HG03575 (cell line): Measurements from ENCODE around the gene TRAF6.

Source experiments
- ATAC-seq: cut with Tn5 transposase; IDR thresholded peaks from one replicate; pipeline ENCODE4 v1.9.1; 2021; ENCODE audit not compliant: unreplicated experiment, insufficient number of reproducible peaks, low FRiP score; ENCODE audit errors: extremely low read depth

Gene TRAF6

DNA sequence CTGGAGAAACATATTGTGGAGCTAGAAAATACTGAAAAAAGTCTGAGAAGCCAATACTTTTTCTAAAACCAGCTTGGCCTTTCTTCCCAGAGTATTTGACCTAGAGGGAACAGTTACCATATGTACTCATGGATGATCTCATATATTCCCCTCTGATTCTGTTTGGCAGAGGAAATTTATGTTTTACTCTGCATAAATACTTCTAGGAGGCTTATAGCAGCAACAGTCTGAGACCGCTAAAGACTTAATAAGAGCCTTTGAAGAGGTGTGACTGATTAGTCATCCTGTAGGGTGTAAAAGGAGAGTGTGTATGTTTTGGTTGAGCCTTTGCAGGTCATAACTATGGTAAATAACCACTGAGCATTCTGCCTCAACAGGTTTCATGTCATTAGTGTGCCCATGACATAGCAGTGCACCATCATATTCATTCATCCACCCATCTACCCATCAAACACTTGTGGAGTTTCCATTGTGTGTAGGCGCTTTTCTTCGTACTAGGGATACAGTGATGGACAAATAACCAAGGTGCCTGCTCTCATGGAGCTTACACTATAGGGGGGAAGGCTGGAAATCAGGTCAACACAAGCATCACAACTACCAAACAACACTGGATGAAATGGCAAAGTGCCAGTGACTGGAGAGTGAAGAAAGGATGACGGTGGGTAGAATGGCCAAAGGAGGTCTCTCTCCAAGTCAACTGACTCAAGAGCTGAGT is 44.5 kb downstream of the TRAF6 start:
- no peak for ATAC-seq

DNA sequence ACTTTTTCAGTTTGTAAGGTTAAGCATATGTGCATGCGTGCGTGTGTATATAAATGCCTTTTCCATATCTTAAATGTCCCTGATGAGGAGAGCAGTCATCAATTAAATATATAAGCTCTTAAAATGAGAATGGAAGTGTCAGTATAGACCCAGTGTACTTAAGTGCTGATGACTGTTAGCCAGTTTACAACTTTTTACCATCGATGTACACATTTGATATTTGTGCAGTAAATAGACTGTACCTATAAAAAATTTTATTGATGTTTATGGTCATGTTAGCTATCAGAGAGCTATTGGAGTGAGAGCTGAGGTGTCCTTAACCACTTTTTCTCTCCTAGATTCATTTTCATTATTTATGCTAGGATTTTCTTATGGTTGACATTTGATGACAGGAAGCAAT is 45.4 kb downstream of the TRAF6 start:
- no peak for ATAC-seq

- no peak for ATAC-seq
Observed at GRCh38 chr11:36463781-36464180, 46.3 kb downstream of the TRAF6 start.

- no peak for ATAC-seq
Observed at GRCh38 chr11:36462321-36462720, 47.8 kb downstream of the TRAF6 start.

- ATAC-seq: no peak
Observed at GRCh38 chr11:36460220-36460619, 49.9 kb downstream of the TRAF6 start.

DNA sequence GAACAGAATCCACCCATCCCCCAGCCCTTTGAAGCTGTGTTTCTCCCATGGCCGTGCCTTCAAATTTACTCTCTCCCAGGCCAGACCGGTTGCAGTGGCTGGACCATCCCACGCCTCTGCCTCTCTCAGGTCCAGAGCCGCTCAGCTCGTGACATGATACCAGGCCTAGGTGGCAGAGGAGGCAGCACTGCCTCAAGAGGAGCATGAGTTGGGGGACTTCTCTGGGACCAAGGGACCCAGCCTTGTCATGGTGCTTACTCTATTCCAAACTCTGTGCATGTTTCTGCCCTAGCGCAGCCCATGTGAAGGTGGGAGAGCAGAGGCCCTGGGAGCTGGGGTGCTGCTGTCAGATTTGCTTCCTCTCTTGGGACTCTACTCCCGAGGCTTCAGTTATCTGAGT is 51.0 kb downstream of the TRAF6 start:
- ATAC-seq: no peak

- no peak for ATAC-seq
Observed at GRCh38 chr11:36458129-36458915, 51.8 kb downstream of the TRAF6 start.

DNA sequence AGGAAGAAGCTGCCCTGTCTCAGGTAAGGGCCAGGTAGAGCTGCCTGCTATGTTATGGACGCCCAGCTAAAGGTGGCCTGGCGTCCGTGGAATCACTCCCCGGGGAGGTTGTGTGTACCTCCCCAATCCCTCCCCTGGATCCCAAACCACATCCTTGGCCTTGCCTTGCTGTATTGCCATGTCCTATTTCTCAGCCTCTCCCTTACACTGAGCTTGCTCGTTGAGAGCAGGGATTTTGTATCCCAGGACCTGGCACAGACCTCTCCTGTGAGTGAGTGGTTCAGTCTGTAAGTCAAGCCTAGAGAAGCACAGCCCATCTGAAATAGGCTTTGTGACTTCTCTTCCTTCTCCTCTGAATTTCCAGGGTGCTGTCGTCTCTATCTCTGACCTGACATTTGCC is 53.9 kb downstream of the TRAF6 start:
- no peak for ATAC-seq

DNA sequence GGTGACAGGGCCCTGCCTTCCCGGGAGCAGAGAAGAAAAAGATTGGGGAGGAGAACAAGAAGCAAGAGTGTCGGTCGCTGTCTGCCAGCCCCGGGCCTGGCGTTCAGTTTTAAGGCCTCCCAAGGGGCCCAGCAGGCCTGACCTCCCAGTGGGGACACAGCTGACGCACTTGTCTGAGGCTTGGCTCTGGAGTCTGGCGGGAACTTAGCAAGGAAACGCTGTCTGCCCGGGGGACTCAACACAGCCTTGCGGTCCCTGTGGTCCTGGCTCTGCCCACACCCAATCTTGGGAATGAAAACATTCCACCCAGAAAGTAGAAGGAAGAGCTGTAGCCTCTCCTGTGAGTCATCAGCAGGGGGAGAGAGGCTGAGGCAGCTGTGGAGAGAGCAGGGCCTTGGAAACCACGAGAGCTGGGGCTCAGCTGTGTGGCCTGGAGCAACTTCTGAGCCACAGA is 54.4 kb downstream of the TRAF6 start:
- ATAC-seq: no peak

DNA sequence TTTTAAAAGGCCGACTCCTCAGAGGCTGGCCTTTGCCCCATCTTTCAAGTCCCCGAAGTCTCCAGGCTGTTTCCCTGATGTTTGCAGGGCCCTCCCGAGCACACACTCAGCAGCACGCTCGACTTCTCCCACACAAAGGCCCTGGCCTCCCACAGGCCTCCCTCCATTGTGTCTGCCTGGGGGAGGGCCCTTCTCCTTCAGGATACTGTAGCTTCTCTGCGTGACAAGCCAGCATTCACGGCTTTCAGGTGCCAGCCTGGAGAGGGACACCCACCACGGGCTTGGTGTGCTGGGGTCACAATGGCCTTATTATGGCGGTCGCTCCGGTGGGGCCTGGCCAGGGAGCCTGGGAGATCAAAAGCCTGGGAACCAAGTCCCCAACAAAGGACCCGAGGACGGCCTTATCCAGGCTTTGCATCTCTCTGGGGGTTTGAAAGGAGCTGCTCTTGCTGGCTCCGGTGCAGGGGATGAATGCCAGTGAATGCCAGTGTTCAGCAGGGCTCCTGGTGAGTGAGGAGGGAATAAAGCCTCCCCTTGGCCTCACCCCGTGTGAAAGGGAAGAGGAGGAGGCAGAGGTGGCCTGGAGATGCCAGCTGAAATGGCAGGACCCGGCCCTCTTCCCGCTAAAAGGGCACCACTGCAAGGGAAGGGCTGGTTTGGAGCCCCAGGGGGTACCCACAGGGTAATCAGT is 55.0 kb downstream of the TRAF6 start:
- ATAC-seq: no peak

GRCh38 chr11:36454551-36454940 is 55.5 kb downstream of the TRAF6 start:
- no peak for ATAC-seq

DNA sequence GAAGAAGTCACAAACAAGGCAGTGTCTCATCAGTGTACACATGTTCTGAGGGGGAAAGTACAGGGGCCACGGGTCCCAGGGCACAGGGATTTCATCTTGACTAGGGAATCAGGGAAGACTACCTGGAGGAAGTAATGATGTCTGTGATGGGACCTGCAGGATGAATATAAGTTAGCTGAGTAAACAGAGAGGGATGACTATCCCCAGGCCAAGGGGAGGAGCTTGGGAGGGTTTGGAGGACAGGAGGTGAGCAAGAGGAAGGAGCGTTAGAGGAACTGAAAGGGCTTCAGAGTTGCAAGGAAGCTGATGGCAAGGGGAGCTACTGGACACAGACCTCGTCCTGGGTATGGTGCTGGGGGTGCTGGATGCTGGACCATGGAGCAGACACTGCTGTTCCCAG is 56.4 kb downstream of the TRAF6 start:
- no peak for ATAC-seq

- ATAC-seq: no peak
Observed at GRCh38 chr11:36452961-36453360, 57.1 kb downstream of the TRAF6 start.

DNA sequence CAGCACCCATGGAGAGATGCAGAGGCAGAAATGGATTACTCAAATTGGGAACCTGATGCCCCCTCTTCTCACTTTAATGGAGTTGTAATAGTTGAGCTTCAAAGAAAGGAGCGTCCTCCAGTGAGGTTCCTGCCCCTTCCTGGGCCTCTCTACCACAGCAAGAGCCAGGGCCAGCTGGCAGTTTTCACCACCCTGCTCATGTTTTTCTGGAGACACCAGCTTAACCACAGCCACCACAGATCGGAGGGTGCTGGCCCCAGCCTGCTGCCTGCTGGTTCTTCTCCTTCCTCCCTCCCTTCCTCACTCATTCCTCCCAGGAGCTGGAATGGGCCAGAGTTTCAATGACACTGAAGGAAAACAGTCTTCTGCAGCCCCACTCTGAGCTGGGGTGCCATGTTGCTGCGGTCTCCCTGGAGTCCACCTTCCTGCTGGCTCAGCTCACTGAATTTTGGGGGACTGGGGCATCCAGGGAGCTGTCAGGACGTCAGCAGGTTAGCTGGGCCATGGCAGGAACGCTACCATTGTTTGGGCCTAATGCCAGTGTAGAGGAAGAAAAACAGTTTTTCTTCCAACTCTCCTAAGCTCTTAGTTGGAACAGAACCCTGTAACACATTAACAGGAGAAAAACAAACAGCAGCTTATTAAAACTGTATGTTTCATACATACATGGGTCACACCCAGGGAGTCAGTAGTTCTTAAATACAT is 57.7 kb downstream of the TRAF6 start:
- no peak for ATAC-seq

DNA sequence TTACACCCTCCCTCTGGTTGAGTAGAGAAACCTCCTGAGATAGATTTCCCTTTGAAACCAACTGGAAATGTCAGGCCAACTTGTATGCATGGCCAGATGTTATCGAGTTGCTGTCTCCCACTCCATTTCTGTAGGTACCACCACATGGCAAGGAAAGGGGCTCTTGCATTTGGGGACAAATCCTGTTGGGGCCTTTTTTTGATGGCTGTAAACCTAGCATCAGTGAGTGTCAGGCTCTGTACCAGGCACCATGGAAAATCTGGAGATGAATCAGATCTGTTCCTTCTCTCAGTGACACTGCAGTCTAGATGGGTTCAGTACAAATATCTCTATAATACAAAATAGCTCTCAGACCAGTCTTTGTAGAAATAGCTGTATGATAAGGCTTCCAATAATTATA is 58.4 kb downstream of the TRAF6 start:
- ATAC-seq: no peak

DNA sequence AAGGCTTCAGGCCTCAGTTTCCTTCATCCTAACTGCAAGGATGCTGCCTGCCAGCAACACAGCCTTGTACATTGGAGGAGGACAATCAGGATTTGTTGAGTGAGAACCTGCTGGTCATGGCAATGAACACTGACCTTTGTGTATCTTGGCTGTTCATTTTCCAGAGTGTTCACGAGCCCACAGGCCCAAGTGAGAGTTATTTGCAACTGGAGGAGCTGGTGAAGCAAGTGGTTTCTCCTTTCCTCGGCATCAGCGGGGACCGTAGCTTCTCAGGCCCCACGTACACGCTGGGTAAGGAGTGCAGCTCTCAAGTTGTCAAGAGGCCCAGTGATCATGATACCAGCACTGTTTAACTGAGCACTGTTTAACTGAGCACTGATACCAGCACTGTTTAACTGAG is 59.0 kb downstream of the TRAF6 start:
- ATAC-seq: no peak

GRCh38 chr11:36450110-36450572 is 59.9 kb downstream of the TRAF6 start:
- no peak for ATAC-seq

- no peak for ATAC-seq
Observed at GRCh38 chr11:36449561-36450096, 60.4 kb downstream of the TRAF6 start.

DNA sequence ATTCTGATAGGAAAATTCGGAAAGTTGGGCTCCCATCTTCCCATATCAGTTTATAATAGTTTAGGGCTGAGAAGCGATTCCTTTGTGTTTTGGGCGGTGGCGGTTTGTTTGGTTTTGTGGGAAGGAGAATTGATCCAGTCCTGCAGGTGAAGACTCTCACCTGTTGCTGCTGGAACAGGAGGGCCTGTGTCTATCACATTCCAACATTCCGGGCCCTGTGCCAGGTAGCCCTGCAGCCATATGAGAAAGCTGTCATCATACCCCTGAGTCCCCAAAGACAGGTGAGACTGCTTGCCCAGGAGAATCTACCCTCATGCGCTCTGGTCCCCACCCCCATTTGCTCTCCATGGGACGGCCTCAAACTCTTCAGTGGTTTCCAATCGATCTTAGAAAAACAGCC is 62.1 kb downstream of the TRAF6 start:
- no peak for ATAC-seq
